GM21423 (cell line): ENCODE results near the gene COMT.

Experiments
- ATAC-seq: cut with Tn5 transposase; IDR thresholded peaks from one replicate; pipeline ENCODE4 v1.9.1; 2021; ENCODE audit warnings: mild to moderate bottlenecking, moderate library complexity; ENCODE audit not compliant: unreplicated experiment

Gene COMT

GRCh38 chr22:19992481-19992911, 50.9 kb downstream of the COMT start:
- ATAC-seq, result no peak

GRCh38 chr22:19992921-19993355, 51.4 kb downstream of the COMT start:
- no peak for ATAC-seq

GRCh38 chr22:19993926-19994325, 52.4 kb downstream of the COMT start:
- no peak for ATAC-seq

GRCh38 chr22:19994851-19995610, 53.5 kb downstream of the COMT start:
- no peak for ATAC-seq

- no peak for ATAC-seq
Observed at GRCh38 chr22:19995611-19996339, 54.2 kb downstream of the COMT start.

GRCh38 chr22:19996694-19997384, 55.3 kb downstream of the COMT start:
- no peak for ATAC-seq

GRCh38 chr22:19997561-19998231, 56.1 kb downstream of the COMT start:
- no peak for ATAC-seq

- ATAC-seq, result no peak
Observed at GRCh38 chr22:19998232-19998951, 56.8 kb downstream of the COMT start.

GRCh38 chr22:19998991-19999820, 57.6 kb downstream of the COMT start:
- no peak for ATAC-seq

- ATAC-seq, result no peak
Observed at GRCh38 chr22:20000246-20001081, 58.9 kb downstream of the COMT start.

GRCh38 chr22:20001082-20001638, 59.6 kb downstream of the COMT start:
- no peak for ATAC-seq

GRCh38 chr22:20002128-20002527, 60.6 kb downstream of the COMT start:
- ATAC-seq, result no peak

- no peak for ATAC-seq
Observed at GRCh38 chr22:20002636-20003035, 61.1 kb downstream of the COMT start.

- ATAC-seq, result no peak
Observed at GRCh38 chr22:20003304-20003703, 61.7 kb downstream of the COMT start.

GRCh38 chr22:20004464-20004863, 62.9 kb downstream of the COMT start:
- ATAC-seq, result no peak

GRCh38 chr22:20008221-20008995, 66.8 kb downstream of the COMT start:
- ATAC-seq, result no peak

GRCh38 chr22:20009018-20009491, 67.5 kb downstream of the COMT start:
- no peak for ATAC-seq
